Sigmoid colon (tissue), 4 donors: ENCODE measurements around the gene GMIP.

Experiments
- EP300 ChIP-seq, 4 donors: sonication (generic); formaldehyde crosslinking; IDR thresholded peaks; one replicate each; pipeline ENCODE4 v1.6.1; 2017; ENCODE audit warnings: antibody characterized with exemption in 4 of 4
- POLR2A ChIP-seq, 2 donors: fragments of 450-650 bp; IDR thresholded peaks; one replicate each; pipeline ENCODE4 v1.6.1; 2016; ENCODE audit warnings: antibody characterized with exemption in 2 of 2, mild to moderate bottlenecking in 2 of 2, moderate library complexity in 2 of 2
- POLR2AphosphoS5 ChIP-seq, 4 donors: sonication (generic); formaldehyde crosslinking; IDR thresholded peaks; one replicate each; pipeline ENCODE4 v1.6.1; 2017; ENCODE audit warnings: antibody characterized with exemption in 4 of 4
- TF ChIP-seq, protein P1 (sequence below), 4 experiments: fragments of 450-650 bp in 3 of 4; fragments of 200-600 bp in 1 of 4; IDR thresholded peaks; one replicate each; pipeline ENCODE4 v1.5.1; 2016 to 2019; ENCODE audit warnings: antibody characterized with exemption in 4 of 4, mild to moderate bottlenecking in 3 of 4, moderate library complexity in 2 of 4

DNA sequence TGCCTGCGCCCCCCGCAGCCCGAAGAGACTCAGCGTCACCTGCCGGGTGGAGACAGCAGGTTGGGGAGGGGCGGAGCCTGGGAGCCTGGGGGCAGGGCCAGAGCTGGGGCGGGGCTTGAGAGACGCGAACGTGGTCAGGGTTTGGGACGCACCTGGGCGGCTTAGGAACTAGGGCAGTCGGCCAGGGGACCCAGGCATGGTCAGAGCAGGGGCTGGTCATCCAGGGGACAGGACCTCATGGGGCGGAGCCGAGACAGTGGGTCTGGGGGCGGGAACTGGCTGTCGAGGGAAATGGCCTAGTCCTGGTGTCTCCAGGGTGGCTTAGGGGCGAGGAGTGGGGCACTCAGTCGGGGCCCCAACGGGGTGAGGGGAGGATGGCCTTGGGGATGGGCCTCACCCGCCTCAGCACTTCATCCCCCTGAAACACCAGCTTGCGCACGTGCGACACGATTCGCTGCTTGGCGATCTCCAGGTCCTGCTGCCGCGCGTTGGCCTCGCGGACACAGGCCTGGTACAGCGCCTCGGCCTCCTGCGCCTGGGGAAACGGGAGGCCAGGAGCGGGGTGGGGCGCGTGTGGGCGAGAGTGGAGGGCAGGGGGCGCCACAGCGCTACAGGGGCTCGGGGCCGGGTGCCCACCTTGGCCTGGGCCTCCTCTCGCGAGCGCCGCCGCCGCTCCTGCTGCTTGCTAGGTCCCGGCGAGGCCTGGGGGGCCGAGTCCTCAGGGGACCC lies 5.8 kb downstream of the GMIP start:
- TF ChIP-seq POLR2A (IDR thresholded peaks at IDR 0.05): no peak
- TF ChIP-seq, protein P1, sequence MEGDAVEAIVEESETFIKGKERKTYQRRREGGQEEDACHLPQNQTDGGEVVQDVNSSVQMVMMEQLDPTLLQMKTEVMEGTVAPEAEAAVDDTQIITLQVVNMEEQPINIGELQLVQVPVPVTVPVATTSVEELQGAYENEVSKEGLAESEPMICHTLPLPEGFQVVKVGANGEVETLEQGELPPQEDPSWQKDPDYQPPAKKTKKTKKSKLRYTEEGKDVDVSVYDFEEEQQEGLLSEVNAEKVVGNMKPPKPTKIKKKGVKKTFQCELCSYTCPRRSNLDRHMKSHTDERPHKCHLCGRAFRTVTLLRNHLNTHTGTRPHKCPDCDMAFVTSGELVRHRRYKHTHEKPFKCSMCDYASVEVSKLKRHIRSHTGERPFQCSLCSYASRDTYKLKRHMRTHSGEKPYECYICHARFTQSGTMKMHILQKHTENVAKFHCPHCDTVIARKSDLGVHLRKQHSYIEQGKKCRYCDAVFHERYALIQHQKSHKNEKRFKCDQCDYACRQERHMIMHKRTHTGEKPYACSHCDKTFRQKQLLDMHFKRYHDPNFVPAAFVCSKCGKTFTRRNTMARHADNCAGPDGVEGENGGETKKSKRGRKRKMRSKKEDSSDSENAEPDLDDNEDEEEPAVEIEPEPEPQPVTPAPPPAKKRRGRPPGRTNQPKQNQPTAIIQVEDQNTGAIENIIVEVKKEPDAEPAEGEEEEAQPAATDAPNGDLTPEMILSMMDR (IDR thresholded peaks at IDR 0.05): no peak
- no peak for TF ChIP-seq POLR2AphosphoS5 (IDR thresholded peaks at IDR 0.05)
- TF ChIP-seq EP300 (IDR thresholded peaks at IDR 0.05): no peak
